Hepatocyte (in vitro differentiated cells): ENCODE measurements around the gene SDF4. TPM values are rescaled to one million over a fixed set of nuclear protein-coding genes. Genes with fewer than 3 reads are reported as not detected.

Experiments used
- DNase-seq: peaks from one replicate; pipeline ENCODE4 v3.0.0-alpha.2; 2016; ENCODE audit warnings: low spot score
- H2AFZ ChIP-seq: fragments of 200-600 bp; sonication (generic); 2 replicates; pipeline ENCODE4 v1.6.0; 2016; ENCODE audit warnings: antibody characterized with exemption, mild to moderate bottlenecking
- H3K27ac ChIP-seq: fragments of 200-600 bp; sonication (generic); 2 replicates; pipeline ENCODE4 v1.5.1; 2016; ENCODE audit warnings: mild to moderate bottlenecking
- H3K27me3 ChIP-seq: fragments of 200-600 bp; sonication (generic); 2 replicates; pipeline ENCODE4 v1.6.1; 2016
- H3K36me3 ChIP-seq: fragments of 200-600 bp; sonication (generic); replicated peaks from 2 replicates; pipeline ENCODE4 v1.5.1; 2016; ENCODE audit warnings: low read depth; ENCODE audit not compliant: insufficient read depth
- H3K4me1 ChIP-seq: fragments of 200-600 bp; sonication (generic); 2 replicates; pipeline ENCODE4 v1.5.1; 2016; ENCODE audit warnings: mild to moderate bottlenecking, moderate library complexity; ENCODE audit not compliant: insufficient read depth
- H3K4me2 ChIP-seq: fragments of 200-600 bp; sonication (generic); 2 replicates; pipeline ENCODE4 v1.6.0; 2016
- H3K4me3 ChIP-seq: fragments of 200-600 bp; sonication (generic); 2 replicates; pipeline ENCODE4 v1.5.1; 2016; ENCODE audit warnings: mild to moderate bottlenecking
- H3K79me2 ChIP-seq: fragments of 200-600 bp; sonication (generic); 2 replicates; pipeline ENCODE4 v1.6.0; 2017; ENCODE audit warnings: mild to moderate bottlenecking
- H3K9me2 ChIP-seq: fragments of 200-600 bp; sonication (generic); replicated peaks from 2 replicates; pipeline ENCODE4 v1.6.0; 2017; ENCODE audit warnings: mild to moderate bottlenecking; ENCODE audit not compliant: insufficient read depth
- H3K9me3 ChIP-seq: fragments of 200-600 bp; sonication (generic); 2 replicates; pipeline ENCODE4 v1.5.1; 2016; ENCODE audit warnings: low read depth, mild to moderate bottlenecking
- H4K20me1 ChIP-seq: fragments of 200-600 bp; sonication (generic); 2 replicates; pipeline ENCODE4 v1.6.0; 2016; ENCODE audit warnings: mild to moderate bottlenecking; ENCODE audit not compliant: insufficient read depth, poor library complexity, severe bottlenecking
- EZH2 ChIP-seq: fragments of 200-600 bp; sonication (generic); IDR thresholded peaks from 2 replicates; pipeline ENCODE4 v1.6.1; 2016; ENCODE audit warnings: antibody characterized with exemption, mild to moderate bottlenecking, borderline replicate concordance
- EZH2phosphoT487 ChIP-seq: fragments of 200-600 bp; sonication (generic); IDR thresholded peaks from one replicate; pipeline ENCODE4 v1.6.1; 2018; ENCODE audit warnings: antibody characterized with exemption, mild to moderate bottlenecking, low read depth, moderate library complexity; ENCODE audit not compliant: unreplicated experiment, severe bottlenecking
- WGBS: methylation state at CpG from one replicate; pipeline ENCODE4 v1.1.6; 2016; ENCODE audit warnings: low lambda C conversion rate; ENCODE audit errors: missing lambda C conversion rate; 5-methylcytosine and 5-hydroxymethylcytosine counted together
- microRNA counts: library from miRNA; unstranded; fragments of <30 nt; microRNA quantifications from one replicate; lab custom pipeline; 2017
- microRNA-seq: library from miRNA; unstranded; fragments of <30 nt; microRNA quantifications from one replicate; pipeline ENCODE4, GENCODE V29; 2017
- polyA plus RNA-seq: library from polyadenylated mRNA; unstranded; fragments of >200 nt; fragmentation: Nextera tagmentation; extraction: Ambion mirVana; gene quantifications from 2 replicates; pipeline ENCODE4 v1.2.1, GENCODE V29; 2016
- small RNA-seq: library from RNA; depleted of rRNA; stranded (forward); fragments of <200 nt; gene quantifications from one replicate; pipeline ENCODE3, GENCODE V24; 2014
- total RNA-seq: library from RNA; depleted of rRNA; stranded (reverse); fragments of >200 nt; gene quantifications from 2 replicates; pipeline ENCODE4 v1.2.3, GENCODE V29; 2014
- TF ChIP-seq, protein P1 (sequence below): fragments of 200-600 bp; sonication (generic); IDR thresholded peaks from 2 replicates; pipeline ENCODE4 v1.5.1; 2016; ENCODE audit warnings: antibody characterized with exemption, mild to moderate bottlenecking; ENCODE audit not compliant: poor library complexity

Gene SDF4
- total and polyA plus RNA-seq, 2 experiments from 2014 or later: 156 to 296 TPM

DNA sequence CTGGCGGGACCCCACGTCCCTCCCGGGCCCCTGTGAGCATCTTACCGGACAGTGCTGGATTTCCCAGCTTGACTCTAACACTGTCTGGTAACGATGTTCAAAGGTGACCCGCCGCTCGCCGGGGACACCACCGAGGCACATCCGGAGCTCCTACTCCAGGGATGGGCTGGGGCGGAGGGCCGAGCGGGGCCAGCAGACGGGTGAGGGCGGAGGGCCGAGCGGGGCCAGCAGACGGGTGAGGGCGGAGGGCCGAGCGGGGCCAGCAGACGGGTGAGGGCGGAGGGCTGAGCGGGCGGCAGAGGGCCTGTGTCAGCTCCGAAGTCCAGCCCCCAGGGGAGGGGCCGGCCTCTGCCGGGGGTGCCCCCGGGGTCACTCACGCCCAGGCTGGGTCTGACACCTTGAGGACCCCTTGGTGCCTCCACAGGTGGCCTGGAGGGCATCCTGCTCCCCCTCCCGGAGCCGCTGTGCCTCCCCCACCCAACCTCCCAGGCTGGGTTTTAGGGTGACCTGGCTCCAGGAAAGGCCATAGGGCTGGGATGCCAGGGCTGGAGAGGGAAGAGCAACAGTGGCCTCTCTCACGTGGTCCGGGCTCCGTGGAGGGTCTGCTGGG lies 63.9 kb downstream of the SDF4 start:
- 88% methylated on average over 21 of the region's 36 CpGs for WGBS
- Histone ChIP-seq H3K36me3 (no peaks in the 10 kb centered on the region), H3K4me3 (no peak overlapping the region), H3K9me2 (no peaks in the 10 kb centered on the region), H3K79me2 (peaks cover 54% of the 10 kb centered on the region), H3K4me1 (peaks cover 12% of the 10 kb centered on the region), H3K27me3 (no peaks in the 10 kb centered on the region), H3K27ac (no peak overlapping the region), H3K4me2 (no peak overlapping the region), H4K20me1 (peaks cover 43% of the 10 kb centered on the region), H2AFZ (no peak overlapping the region), H3K9me3 (no peaks in the 10 kb centered on the region)
- DNase-seq: no peak
- TF ChIP-seq EZH2 (no peak), EZH2phosphoT487 (no peak)
- TF ChIP-seq, protein P1, sequence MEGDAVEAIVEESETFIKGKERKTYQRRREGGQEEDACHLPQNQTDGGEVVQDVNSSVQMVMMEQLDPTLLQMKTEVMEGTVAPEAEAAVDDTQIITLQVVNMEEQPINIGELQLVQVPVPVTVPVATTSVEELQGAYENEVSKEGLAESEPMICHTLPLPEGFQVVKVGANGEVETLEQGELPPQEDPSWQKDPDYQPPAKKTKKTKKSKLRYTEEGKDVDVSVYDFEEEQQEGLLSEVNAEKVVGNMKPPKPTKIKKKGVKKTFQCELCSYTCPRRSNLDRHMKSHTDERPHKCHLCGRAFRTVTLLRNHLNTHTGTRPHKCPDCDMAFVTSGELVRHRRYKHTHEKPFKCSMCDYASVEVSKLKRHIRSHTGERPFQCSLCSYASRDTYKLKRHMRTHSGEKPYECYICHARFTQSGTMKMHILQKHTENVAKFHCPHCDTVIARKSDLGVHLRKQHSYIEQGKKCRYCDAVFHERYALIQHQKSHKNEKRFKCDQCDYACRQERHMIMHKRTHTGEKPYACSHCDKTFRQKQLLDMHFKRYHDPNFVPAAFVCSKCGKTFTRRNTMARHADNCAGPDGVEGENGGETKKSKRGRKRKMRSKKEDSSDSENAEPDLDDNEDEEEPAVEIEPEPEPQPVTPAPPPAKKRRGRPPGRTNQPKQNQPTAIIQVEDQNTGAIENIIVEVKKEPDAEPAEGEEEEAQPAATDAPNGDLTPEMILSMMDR: no peak

DNA sequence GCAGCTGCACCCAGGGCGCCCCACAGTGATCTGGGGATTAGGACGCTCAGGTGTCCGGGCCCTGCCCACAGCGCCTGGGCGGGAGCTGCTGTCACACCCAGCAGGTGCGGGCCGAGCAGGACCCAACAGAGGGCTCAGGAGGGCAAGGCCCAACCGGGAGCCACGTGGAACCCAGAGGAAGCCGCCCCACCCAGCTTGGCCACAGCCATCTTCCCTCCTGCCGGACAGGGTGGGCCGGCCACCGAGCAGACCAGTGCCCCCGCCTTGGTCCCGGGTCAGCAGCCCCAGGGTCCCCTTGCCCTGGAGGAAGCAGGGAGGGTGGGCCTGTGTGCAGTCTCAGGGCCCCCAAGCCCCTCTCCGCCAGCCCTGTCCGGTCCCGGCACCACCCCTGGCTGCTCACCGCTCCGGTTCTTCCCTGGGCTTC lies 64.4 kb downstream of the SDF4 start:
- Histone ChIP-seq H3K4me2 (no peak overlapping the region), H3K9me3 (no peaks in the 10 kb centered on the region), H2AFZ (no peak overlapping the region), H3K4me1 (peaks cover 12% of the 10 kb centered on the region), H3K27me3 (no peaks in the 10 kb centered on the region), H3K27ac (no peak overlapping the region), H3K9me2 (no peaks in the 10 kb centered on the region), H3K36me3 (no peaks in the 10 kb centered on the region), H3K4me3 (no peak overlapping the region), H4K20me1 (peaks cover 43% of the 10 kb centered on the region), H3K79me2 (peaks cover 54% of the 10 kb centered on the region)
- TF ChIP-seq EZH2phosphoT487 (no peak), EZH2 (no peak)
- TF ChIP-seq, protein P1: no peak
- WGBS: 88% methylated on average over 15 of the region's 20 CpGs
- DNase-seq: no peak

MicroRNAs within 50 kb of the gene (microRNA counts, 767-probe panel; counts per million panel counts)
- 8,130 counts per million, percentile 53 among the panel's probes with 10 or more counts for microRNA hsa-miR-200a-3p (lab: Ali Mortazavi, UCI)
- 11,013 counts per million, percentile 88 among the panel's probes with 10 or more counts for microRNA hsa-miR-200b-3p (lab: Ali Mortazavi, UCI)
- microRNA hsa-miR-429 (lab: Ali Mortazavi, UCI): not detected

Small RNA genes within 50 kb of the gene (microRNA-seq; reads per million reads assigned to microRNA genes)
- gene MIR200A: 2,563 reads per million, percentile 85 among the genes with 10 or more reads in this experiment
- 11,578 reads per million, percentile 95 among the genes with 10 or more reads in this experiment for gene MIR200B
- 3,508 reads per million, percentile 89 among the genes with 10 or more reads in this experiment for gene MIR429

Small RNA genes within 50 kb of the gene (small RNA-seq; reads per million reads assigned to genes)
- 117 reads per million, percentile 98 among the genes with 10 or more reads in this experiment for gene MIR200A
- gene MIR200B: 563 reads per million, percentile 99 among the genes with 10 or more reads in this experiment
- 73.3 reads per million, percentile 97 among the genes with 10 or more reads in this experiment for gene MIR429

Other genes with a start within 250 kb of the SDF4 start
- gene PERM1, start 249.9 kb downstream of the SDF4 start, total RNA-seq: not detected in 2 replicates
- 1.3 and 1.6 TPM in 2 replicates for gene PERM1, start 249.9 kb downstream of the SDF4 start, polyA plus RNA-seq
- 21.4 and 28.7 TPM in 2 replicates for gene HES4, start 231.9 kb downstream of the SDF4 start, total RNA-seq
- 74.5 and 107 TPM in 2 replicates for gene HES4, start 231.9 kb downstream of the SDF4 start, polyA plus RNA-seq
- 62.3 and 86.0 TPM in 2 replicates for gene ISG15, start 218.5 kb downstream of the SDF4 start, total RNA-seq
- 88.5 and 89.6 TPM in 2 replicates for gene ISG15, start 218.5 kb downstream of the SDF4 start, polyA plus RNA-seq
- 51.8 and 81.8 TPM in 2 replicates for gene AGRN, start 211.9 kb downstream of the SDF4 start, total RNA-seq
- gene AGRN, start 211.9 kb downstream of the SDF4 start, polyA plus RNA-seq: 53.3 and 61.2 TPM in 2 replicates
- gene RNF223, start 157.7 kb downstream of the SDF4 start, total RNA-seq: 0.08 and 0.43 TPM in 2 replicates
- 0.88 and 2.6 TPM in 2 replicates for gene RNF223, start 157.7 kb downstream of the SDF4 start, polyA plus RNA-seq
- 7.1 and 9.2 TPM in 2 replicates for gene C1orf159, start 115.9 kb downstream of the SDF4 start, total RNA-seq
- 21.7 and 25.1 TPM in 2 replicates for gene C1orf159, start 115.9 kb downstream of the SDF4 start, polyA plus RNA-seq
- gene TTLL10, start 58.1 kb downstream of the SDF4 start, total RNA-seq: not detected in 2 replicates
- 0.38 and 0.69 TPM in 2 replicates for gene TTLL10, start 58.1 kb downstream of the SDF4 start, polyA plus RNA-seq
- not detected in 2 replicates for gene TNFRSF18, start 25.4 kb downstream of the SDF4 start, total RNA-seq
- gene TNFRSF18, start 25.4 kb downstream of the SDF4 start, polyA plus RNA-seq: 0.86 and 1.3 TPM in 2 replicates
- gene TNFRSF4, start 17.8 kb downstream of the SDF4 start, total RNA-seq: 0.28 TPM in 1 of 2 replicates, not detected in the other
- gene TNFRSF4, start 17.8 kb downstream of the SDF4 start, polyA plus RNA-seq: 0.34 TPM in 1 of 2 replicates, not detected in the other
- gene B3GALT6, start 236 bp upstream of the SDF4 start, total RNA-seq: 28.8 and 28.9 TPM in 2 replicates
- 36.3 and 36.9 TPM in 2 replicates for gene B3GALT6, start 236 bp upstream of the SDF4 start, polyA plus RNA-seq
- gene C1QTNF12, start 14.7 kb upstream of the SDF4 start, total RNA-seq: 3.8 and 4.1 TPM in 2 replicates
- gene C1QTNF12, start 14.7 kb upstream of the SDF4 start, polyA plus RNA-seq: 5.2 and 6.6 TPM in 2 replicates
- gene UBE2J2, start 41.9 kb upstream of the SDF4 start, total RNA-seq: 31.3 and 31.7 TPM in 2 replicates
- gene UBE2J2, start 41.9 kb upstream of the SDF4 start, polyA plus RNA-seq: 66.7 and 81.0 TPM in 2 replicates
- gene SCNN1D, start 48.4 kb upstream of the SDF4 start, total RNA-seq: 1.0 and 1.8 TPM in 2 replicates
- gene SCNN1D, start 48.4 kb upstream of the SDF4 start, polyA plus RNA-seq: 3.5 and 3.9 TPM in 2 replicates
- 50.9 and 56.0 TPM in 2 replicates for gene ACAP3, start 75.9 kb upstream of the SDF4 start, total RNA-seq
- 87.1 and 108 TPM in 2 replicates for gene ACAP3, start 75.9 kb upstream of the SDF4 start, polyA plus RNA-seq
- gene PUSL1, start 76.6 kb upstream of the SDF4 start, total RNA-seq: 27.7 and 36.2 TPM in 2 replicates
- gene PUSL1, start 76.6 kb upstream of the SDF4 start, polyA plus RNA-seq: 27.4 and 37.2 TPM in 2 replicates
- 72.1 and 80.6 TPM in 2 replicates for gene INTS11, start 92.7 kb upstream of the SDF4 start, total RNA-seq
- 73.7 and 80.4 TPM in 2 replicates for gene INTS11, start 92.7 kb upstream of the SDF4 start, polyA plus RNA-seq
- gene CPTP, start 92.8 kb upstream of the SDF4 start, total RNA-seq: 12.8 and 22.9 TPM in 2 replicates
- gene CPTP, start 92.8 kb upstream of the SDF4 start, polyA plus RNA-seq: 43.2 and 45.6 TPM in 2 replicates
- gene TAS1R3, start 99.3 kb upstream of the SDF4 start, total RNA-seq: 0.17 TPM in 1 of 2 replicates, not detected in the other
- gene TAS1R3, start 99.3 kb upstream of the SDF4 start, polyA plus RNA-seq: 0.42 and 1.0 TPM in 2 replicates
- 58.0 and 61.6 TPM in 2 replicates for gene DVL1, start 117.4 kb upstream of the SDF4 start, total RNA-seq
- gene DVL1, start 117.4 kb upstream of the SDF4 start, polyA plus RNA-seq: 49.1 and 50.5 TPM in 2 replicates
- 138 and 155 TPM in 2 replicates for gene MXRA8, start 126.6 kb upstream of the SDF4 start, total RNA-seq
- 242 and 261 TPM in 2 replicates for gene MXRA8, start 126.6 kb upstream of the SDF4 start, polyA plus RNA-seq
- 92.9 and 105 TPM in 2 replicates for gene AURKAIP1, start 143.2 kb upstream of the SDF4 start, total RNA-seq
- gene AURKAIP1, start 143.2 kb upstream of the SDF4 start, polyA plus RNA-seq: 238 and 246 TPM in 2 replicates
- 151 and 166 TPM in 2 replicates for gene CCNL2, start 167.3 kb upstream of the SDF4 start, total RNA-seq
- 284 and 364 TPM in 2 replicates for gene CCNL2, start 167.3 kb upstream of the SDF4 start, polyA plus RNA-seq
- 107 and 115 TPM in 2 replicates for gene MRPL20, start 175.3 kb upstream of the SDF4 start, total RNA-seq
- gene MRPL20, start 175.3 kb upstream of the SDF4 start, polyA plus RNA-seq: 176 and 193 TPM in 2 replicates
- 2.1 and 6.5 TPM in 2 replicates for gene ANKRD65, start 189.3 kb upstream of the SDF4 start, total RNA-seq
- 5.5 and 7.3 TPM in 2 replicates for gene ANKRD65, start 189.3 kb upstream of the SDF4 start, polyA plus RNA-seq
- 37.7 and 38.1 TPM in 2 replicates for gene VWA1, start 203.7 kb upstream of the SDF4 start, total RNA-seq
- 114 and 131 TPM in 2 replicates for gene VWA1, start 203.7 kb upstream of the SDF4 start, polyA plus RNA-seq
- gene ATAD3C, start 217.7 kb upstream of the SDF4 start, total RNA-seq: 0.10 TPM in 1 of 2 replicates, not detected in the other
- 0.99 and 1.2 TPM in 2 replicates for gene ATAD3C, start 217.7 kb upstream of the SDF4 start, polyA plus RNA-seq
- gene ATAD3B, start 239.8 kb upstream of the SDF4 start, total RNA-seq: 11.4 and 13.4 TPM in 2 replicates
- gene ATAD3B, start 239.8 kb upstream of the SDF4 start, polyA plus RNA-seq: 33.2 and 40.5 TPM in 2 replicates